Activated naive CD4-positive, alpha-beta T cell treated with anti-CD3 and anti-CD28 coated beads, Interleukin-2, amount 10 ng/mL, durations not matched to agents 7 days and 5 days (primary cell): ENCODE results near the gene MTTP.

Experiments
- CTCF ChIA-PET: fragments of 350-600 bp; sonication (Branson Sonifier 250); formaldehyde crosslinking; loops from one replicate; lab custom pipeline; 2021; ENCODE audit warnings: antibody characterized with exemption; lab: Charles Lee
- DNase-seq: peaks from one replicate; pipeline ENCODE4 v3.0.0-alpha.2; 2020
- H3K27ac Mint-ChIP-seq: one replicate; pipeline ENCODE4 v1.8.0; 2021; ENCODE audit warnings: mild to moderate bottlenecking, moderate library complexity, mixed read lengths
- H3K27me3 Mint-ChIP-seq: one replicate; pipeline ENCODE4 v1.8.0; 2021; ENCODE audit warnings: mild to moderate bottlenecking, mixed read lengths
- H3K36me3 Mint-ChIP-seq: one replicate; pipeline ENCODE4 v1.8.0; 2021; ENCODE audit warnings: mixed read lengths
- H3K4me1 Mint-ChIP-seq: one replicate; pipeline ENCODE4 v1.8.0; 2021; ENCODE audit warnings: mixed read lengths
- H3K4me3 Mint-ChIP-seq: one replicate; pipeline ENCODE4 v1.8.0; 2021; ENCODE audit warnings: mild to moderate bottlenecking, moderate library complexity, mixed read lengths
- H3K9me3 Mint-ChIP-seq: one replicate; pipeline ENCODE4 v1.8.0; 2021; ENCODE audit warnings: mixed read lengths

Gene MTTP

DNA sequence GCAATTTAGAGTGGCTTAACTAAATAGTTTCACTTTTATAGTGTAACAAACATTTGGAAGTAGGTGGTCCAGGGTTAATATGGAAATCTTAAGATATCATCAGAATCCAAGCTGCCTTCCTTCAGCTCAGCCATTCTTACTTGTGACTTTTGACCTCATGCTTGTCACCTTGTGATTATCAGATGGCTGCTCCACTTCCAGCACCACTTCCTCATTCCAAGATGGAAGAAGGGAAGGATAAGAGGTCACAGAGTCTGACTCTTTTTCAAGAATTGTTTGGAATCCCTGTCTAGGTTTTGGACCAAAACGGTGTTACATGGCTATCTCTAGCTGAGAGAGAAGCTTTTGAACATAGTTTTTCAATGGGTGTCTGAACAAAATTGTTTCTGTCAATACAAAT, 39.9 kb downstream of the MTTP start:
- Mint-ChIP-seq H3K9me3 (no peaks in the 10 kb centered on the region), H3K4me1 (no peaks in the 10 kb centered on the region), H3K36me3 (no peaks in the 10 kb centered on the region), H3K27ac (no peak overlapping the region), H3K27me3 (peaks cover 9% of the 10 kb centered on the region), H3K4me3 (no peak overlapping the region)
- CTCF ChIA-PET, result no interaction called here
- DNase-seq, result no peak

DNA sequence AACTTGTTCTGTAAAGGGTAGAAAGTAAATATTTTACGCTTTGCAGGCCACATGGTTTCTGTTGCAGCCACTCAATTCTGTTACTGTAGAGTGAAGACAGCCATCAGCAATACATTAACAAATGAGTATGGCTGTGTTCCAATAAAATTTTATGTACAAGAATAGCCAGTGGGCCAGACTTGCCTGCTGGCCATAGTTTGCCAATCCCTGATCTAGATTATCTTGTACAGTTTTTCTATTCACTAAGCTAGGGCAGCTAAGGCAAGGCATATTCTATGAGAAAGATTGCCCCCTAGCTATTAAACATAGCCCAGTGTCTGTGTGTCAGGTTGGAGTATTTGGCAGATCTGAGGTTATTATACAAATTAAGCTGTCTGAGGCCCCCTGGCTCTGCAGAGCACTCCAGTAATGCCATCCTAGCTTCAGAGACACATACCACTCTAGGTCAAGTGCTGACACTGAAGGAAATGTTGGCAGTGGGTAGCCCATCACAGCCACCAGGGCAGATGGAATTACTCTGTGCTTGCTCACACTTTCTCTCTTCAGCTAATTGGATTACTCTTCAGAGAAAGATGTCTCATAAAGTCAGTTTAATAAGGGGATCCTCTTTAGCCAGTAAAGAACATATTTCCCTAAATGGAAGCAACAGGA, 40.7 kb downstream of the MTTP start:
- Mint-ChIP-seq H3K27ac (no peak overlapping the region), H3K9me3 (no peaks in the 10 kb centered on the region), H3K4me3 (no peak overlapping the region), H3K4me1 (no peaks in the 10 kb centered on the region), H3K27me3 (peaks cover 4% of the 10 kb centered on the region), H3K36me3 (no peaks in the 10 kb centered on the region)
- CTCF ChIA-PET, result no interaction called here
- no peak for DNase-seq

DNA sequence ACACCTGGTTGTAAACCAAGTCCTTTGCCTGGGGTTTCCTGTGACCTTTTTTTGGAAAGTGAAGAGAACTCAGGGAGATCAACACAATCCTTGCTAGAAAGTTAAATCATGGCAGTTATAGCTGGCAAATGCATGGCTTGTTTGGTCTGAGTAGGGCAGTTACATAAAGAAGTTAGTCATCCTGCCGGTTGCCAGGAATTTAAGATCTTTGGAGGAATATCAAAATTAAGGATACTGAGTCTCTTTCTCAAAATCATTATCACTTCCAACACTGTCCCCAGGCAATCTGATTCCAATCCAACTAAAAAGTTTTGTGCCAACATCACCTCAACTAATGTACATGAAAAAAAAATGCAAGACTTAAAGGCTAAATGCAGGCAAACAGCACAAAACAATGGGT, 42.8 kb downstream of the MTTP start:
- Mint-ChIP-seq H3K27me3 (peaks cover 4% of the 10 kb centered on the region), H3K27ac (no peak overlapping the region), H3K36me3 (no peaks in the 10 kb centered on the region), H3K9me3 (no peaks in the 10 kb centered on the region), H3K4me1 (no peaks in the 10 kb centered on the region), H3K4me3 (no peak overlapping the region)
- CTCF ChIA-PET, result no interaction called here
- no peak for DNase-seq

DNA sequence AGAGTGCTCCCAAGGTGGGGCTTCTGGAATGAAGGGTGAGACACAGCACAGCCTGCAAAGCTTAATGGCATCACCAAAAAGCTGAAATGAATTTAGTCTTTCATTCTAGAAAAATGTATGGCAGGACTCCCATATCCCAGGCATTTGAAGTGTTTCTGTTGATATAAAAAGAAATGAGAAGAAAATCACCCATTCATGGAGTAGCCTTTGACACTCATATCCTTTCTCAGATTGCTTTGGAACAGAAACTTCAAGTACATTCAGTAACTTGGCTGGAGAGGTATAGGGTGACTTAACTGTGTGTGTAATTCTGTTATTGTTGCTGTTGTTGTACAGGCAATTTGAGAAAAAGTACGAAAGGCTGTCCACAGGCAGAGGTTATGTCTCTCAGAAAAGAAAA, 47.7 kb downstream of the MTTP start:
- DNase-seq, result no peak
- Mint-ChIP-seq H3K27me3 (no peaks in the 10 kb centered on the region), H3K27ac (no peak overlapping the region), H3K4me3 (no peak overlapping the region), H3K9me3 (no peaks in the 10 kb centered on the region), H3K4me1 (peaks cover 4% of the 10 kb centered on the region), H3K36me3 (no peaks in the 10 kb centered on the region)
- CTCF ChIA-PET, result no interaction called here

DNA sequence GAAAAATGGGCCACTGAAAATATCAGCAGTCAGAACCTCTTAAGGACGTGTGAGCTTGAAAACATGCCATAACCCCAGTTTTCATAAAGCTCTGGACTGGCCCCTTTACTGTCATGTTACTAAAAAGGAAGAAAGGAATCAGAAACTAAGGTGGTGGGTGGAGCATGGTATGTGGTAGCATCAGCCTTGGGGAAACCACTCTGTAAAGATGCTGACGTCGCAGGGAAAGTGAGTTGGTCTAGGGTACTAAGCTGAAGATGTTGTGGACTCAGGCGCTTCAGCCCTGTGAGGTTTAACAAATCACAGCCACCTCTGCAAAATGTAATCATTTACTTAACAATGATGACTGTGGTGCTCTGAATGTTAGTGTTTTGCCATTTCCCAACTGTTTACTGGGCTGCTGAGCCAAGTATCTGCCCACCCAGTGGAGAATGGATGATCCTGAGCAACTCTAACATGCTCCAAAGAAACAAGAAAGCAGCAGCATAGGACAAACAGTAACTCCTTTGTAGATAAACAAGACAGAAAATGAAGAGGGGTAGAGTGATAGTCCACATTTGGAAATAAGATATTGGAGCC, 49.6 kb downstream of the MTTP start:
- CTCF ChIA-PET, result no interaction called here
- peaks cover 5% of the 10 kb centered on the region for H3K4me1 Mint-ChIP-seq

DNA sequence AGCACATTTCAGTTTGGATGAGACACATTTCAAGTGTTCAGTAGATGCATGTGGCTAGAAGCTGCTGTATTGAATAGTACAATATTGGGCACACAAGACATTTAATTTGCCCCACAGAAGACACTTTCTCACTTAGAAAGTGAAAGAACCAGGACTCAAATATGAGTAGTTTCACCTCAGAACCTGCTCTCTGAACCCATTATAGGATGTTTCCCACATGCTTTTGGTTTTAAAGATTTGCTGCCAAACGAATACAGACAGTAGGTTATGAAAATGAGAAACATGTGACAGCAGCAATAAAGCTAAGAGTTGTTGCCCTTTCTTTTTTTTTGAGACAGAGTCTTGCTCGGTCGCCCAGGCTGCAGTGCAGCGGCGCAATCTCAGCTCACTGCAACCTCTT, 50.7 kb downstream of the MTTP start:
- Mint-ChIP-seq H3K4me3 (no peak overlapping the region), H3K9me3 (no peaks in the 10 kb centered on the region), H3K36me3 (no peaks in the 10 kb centered on the region), H3K27me3 (no peaks in the 10 kb centered on the region), H3K27ac (no peak overlapping the region), H3K4me1 (peaks cover 16% of the 10 kb centered on the region)
- CTCF ChIA-PET, result no interaction called here
- DNase-seq, result no peak

More for the DNA sequence above, 49.6 kb downstream of the MTTP start:
- Mint-ChIP-seq H3K4me3 (no peak overlapping the region), H3K27me3 (no peaks in the 10 kb centered on the region), H3K27ac (no peak overlapping the region), H3K9me3 (no peaks in the 10 kb centered on the region), H3K36me3 (no peaks in the 10 kb centered on the region)
- no peak for DNase-seq

DNA sequence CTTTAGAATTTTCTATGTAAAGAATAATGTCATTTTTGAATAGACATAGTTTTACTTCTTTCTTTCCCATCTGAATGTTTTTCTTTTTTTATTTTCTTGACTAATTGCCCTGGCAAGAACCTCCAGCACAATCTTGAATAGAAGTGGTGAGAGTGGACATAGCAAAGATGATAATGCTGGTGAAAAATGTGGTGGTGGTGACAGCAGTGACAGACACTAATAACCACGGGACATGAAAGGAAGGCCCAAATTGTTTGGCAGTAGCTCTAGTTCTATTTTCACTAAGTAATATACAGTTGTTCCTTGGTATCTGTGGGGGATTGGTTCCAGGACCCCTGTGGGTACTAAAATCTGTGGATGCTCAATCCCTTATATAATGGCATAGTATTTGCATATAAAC, 53.4 kb downstream of the MTTP start:
- no peak for DNase-seq
- H3K27me3 Mint-ChIP-seq, result no peaks in the 10 kb centered on the region
- CTCF ChIA-PET, result interaction anchor here (0.7 kb wide), 1 partner anchor 53 kb away, joined by 3 read pairs; no protein-coding TSS in a partner anchor
- no peak overlapping the region for H3K27ac Mint-ChIP-seq
- no peaks in the 10 kb centered on the region for H3K9me3 Mint-ChIP-seq
- H3K4me3 Mint-ChIP-seq, result no peak overlapping the region
- peaks cover 16% of the 10 kb centered on the region for H3K4me1 Mint-ChIP-seq
- no peaks in the 10 kb centered on the region for H3K36me3 Mint-ChIP-seq

DNA sequence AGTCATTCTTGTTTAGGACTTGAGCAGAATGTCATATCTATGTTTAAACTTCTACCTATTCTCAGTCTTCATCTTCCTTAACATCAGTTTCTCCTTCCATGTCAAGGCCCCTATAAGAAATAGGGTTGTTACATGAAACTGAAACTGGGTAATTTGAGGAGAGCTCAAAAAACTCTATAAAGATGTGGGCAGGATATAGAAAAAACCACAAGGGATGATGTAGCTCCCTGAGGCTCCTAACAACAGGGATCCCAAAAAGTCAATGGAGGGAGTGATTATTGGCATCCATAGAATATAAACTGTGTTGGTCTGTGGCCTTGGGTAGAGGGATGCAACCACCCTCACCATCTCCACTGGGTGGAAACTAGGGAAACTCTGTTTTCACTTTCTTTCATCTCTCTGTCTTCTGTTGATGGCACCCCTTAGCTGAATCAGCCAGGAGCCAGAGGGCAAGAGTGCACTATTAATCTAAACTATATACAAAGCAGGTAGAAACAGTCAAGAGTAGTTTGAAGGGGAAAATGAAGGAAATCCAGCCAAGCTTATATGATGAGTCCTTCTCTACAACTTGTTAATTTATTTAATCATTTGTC, 55.4 kb downstream of the MTTP start:
- no peak overlapping the region for H3K27ac Mint-ChIP-seq
- H3K4me3 Mint-ChIP-seq, result no peak overlapping the region
- H3K36me3 Mint-ChIP-seq, result no peaks in the 10 kb centered on the region
- no peak for DNase-seq
- no peaks in the 10 kb centered on the region for H3K9me3 Mint-ChIP-seq
- peaks cover 13% of the 10 kb centered on the region for H3K4me1 Mint-ChIP-seq
- no peaks in the 10 kb centered on the region for H3K27me3 Mint-ChIP-seq
- CTCF ChIA-PET, result interaction anchor here (0.7 to 1.2 kb wide), 2 partner anchors 9 to 178 kb away, joined by 3 read pairs; no protein-coding TSS in a partner anchor

DNA sequence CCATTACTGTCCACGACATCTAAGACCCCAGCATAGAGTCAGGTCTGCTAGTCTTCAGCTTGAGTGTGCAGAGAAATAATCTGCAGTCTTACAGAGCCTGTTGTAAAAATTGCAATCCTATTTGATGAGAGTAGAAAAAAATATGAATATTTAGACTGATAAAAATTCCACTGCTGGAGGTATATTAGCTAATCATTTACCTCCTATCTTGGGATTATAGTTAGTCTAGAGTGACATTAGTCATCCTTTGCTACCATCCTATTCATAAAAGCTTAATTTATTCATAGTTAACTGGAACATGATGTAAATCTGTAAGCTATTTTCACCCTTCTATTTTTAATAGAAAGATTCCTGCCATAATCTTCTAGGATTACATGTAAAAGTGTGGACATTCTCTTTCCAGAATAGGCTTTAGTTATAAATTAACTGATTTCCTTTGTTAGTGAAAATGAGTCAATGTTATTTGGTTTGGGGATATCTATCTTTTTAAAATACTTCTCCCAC, 56.3 kb downstream of the MTTP start:
- Mint-ChIP-seq H3K4me3 (no peak overlapping the region), H3K36me3 (no peaks in the 10 kb centered on the region), H3K27ac (no peak overlapping the region), H3K4me1 (peaks cover 13% of the 10 kb centered on the region), H3K27me3 (no peaks in the 10 kb centered on the region), H3K9me3 (no peaks in the 10 kb centered on the region)
- CTCF ChIA-PET, result interaction anchor here (1.2 kb wide), 1 partner anchor 177 kb away, joined by 3 read pairs; no protein-coding TSS in a partner anchor
- no peak for DNase-seq

DNA sequence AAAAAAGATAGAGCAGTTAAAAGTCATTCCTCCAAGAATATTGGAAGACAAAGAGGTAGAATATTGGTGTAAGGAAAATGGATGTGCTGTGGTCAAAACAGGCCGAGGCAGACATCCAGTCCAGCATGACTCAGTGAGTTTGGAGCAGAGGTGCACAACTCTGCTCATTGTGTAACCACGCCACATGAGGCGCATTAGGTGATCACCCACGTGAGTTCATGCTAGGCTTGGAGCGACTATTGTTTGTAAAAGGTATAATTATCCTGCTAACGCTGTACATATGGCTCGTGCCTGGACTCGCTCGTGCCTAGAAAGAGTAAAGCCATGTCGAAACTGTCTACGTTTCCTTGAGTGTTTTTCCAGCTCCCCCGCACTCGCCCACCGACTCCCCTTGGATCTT, 59.1 kb downstream of the MTTP start:
- Mint-ChIP-seq H3K9me3 (no peaks in the 10 kb centered on the region), H3K27ac (no peak overlapping the region), H3K27me3 (no peaks in the 10 kb centered on the region), H3K36me3 (no peaks in the 10 kb centered on the region), H3K4me3 (no peak overlapping the region), H3K4me1 (peaks cover 13% of the 10 kb centered on the region)
- CTCF ChIA-PET, result interaction anchor here (1.5 kb wide), 1 partner anchor 174 kb away, joined by 3 read pairs; no protein-coding TSS in a partner anchor
- no peak for DNase-seq

DNA sequence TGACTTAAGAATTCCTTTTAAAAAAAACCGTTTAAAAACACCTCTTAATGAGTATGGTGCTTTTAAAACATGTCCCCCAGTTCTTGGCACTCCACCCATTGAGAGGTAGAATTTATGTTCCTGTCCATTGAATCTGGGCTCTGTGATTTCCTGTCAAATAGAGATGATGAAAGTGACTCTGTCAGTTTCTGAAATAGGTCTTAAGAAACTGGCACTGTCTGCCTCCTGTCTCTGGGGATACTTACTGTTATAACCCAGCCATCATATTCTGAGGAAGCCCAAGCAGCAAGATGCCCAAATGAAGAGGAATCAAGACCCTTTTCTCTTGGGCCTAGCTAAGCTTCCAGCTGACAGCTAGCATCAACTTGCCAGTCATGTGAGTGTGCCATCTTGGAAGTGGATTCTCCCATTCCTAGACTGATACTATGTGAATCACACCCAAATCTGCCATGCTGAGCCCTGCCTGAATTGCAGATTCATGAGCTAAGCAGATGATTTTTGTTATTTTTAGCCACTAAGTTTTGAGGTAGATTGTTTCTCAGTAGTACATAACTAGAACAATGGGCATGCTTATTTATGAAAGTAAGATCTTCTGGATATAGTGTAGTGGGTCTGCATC, 60.2 kb downstream of the MTTP start:
- H3K27me3 Mint-ChIP-seq, result no peaks in the 10 kb centered on the region
- no peak for DNase-seq
- no peaks in the 10 kb centered on the region for H3K36me3 Mint-ChIP-seq
- CTCF ChIA-PET, result no interaction called here
- no peaks in the 10 kb centered on the region for H3K9me3 Mint-ChIP-seq
- H3K4me3 Mint-ChIP-seq, result no peak overlapping the region
- H3K27ac Mint-ChIP-seq, result no peak overlapping the region
- peaks cover 5% of the 10 kb centered on the region for H3K4me1 Mint-ChIP-seq

DNA sequence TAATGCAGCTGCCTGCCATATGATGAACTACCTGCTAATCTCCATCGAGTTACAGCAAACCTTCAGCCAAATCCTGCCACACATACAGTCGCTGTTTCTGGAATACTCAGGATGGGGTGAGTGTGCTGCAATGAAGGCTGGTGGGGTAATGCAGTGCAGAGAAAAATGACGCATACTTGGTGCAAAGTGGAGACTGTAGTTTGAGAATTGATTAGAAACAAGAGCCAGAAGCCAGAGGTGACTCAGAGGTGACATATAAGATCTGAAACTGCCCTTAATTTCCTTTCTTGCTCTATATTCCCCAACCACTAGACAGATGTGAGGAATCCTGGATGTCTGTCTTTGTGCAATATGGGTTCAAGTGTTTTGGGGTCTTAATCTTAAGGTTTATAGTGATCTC, 61.0 kb downstream of the MTTP start:
- Mint-ChIP-seq H3K36me3 (no peaks in the 10 kb centered on the region), H3K27me3 (no peaks in the 10 kb centered on the region), H3K4me3 (no peak overlapping the region), H3K9me3 (no peaks in the 10 kb centered on the region), H3K27ac (no peak overlapping the region), H3K4me1 (no peaks in the 10 kb centered on the region)
- no peak for DNase-seq
- CTCF ChIA-PET, result no interaction called here

DNA sequence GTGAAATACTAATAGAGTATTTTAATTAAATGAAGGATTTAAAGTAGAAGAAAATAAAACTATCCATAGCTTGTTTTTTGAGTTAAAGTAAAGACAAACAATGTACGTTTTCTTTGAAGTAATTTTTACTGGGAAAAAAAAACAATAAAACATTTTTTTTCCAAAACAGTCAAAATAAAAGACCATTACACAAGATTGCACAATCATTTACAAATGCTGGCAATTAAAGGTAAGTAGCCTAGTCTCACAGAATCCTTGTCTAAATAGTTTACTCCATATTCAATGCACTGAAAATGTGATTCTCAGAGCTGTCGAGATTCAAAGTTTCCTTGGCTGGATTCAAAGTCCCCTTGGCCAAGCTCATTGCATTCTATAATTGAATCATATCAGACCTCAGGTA, 61.8 kb downstream of the MTTP start:
- Mint-ChIP-seq H3K36me3 (no peaks in the 10 kb centered on the region), H3K4me1 (no peaks in the 10 kb centered on the region), H3K27me3 (no peaks in the 10 kb centered on the region), H3K27ac (no peak overlapping the region), H3K4me3 (no peak overlapping the region), H3K9me3 (no peaks in the 10 kb centered on the region)
- no peak for DNase-seq
- CTCF ChIA-PET, result no interaction called here

DNA sequence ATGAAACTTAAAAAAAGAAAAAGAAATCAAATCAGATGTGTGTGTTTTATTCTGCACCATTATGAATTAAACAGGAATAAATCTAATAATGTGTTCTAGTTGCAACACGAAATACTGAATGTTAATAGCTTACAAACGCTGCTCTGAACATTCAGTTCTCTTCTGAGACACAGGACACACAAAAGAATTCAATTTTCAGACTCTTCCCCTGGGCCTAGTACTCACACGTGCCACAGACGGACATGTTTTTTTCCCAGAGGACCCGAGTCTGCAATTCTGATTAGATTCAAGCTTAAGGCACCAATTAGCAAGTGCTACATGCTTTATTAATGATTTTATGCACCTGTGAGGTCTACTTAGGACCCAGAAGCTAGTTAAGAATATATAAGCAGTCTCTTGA, 62.5 kb downstream of the MTTP start:
- H3K27ac Mint-ChIP-seq, result no peak overlapping the region
- no peak overlapping the region for H3K4me3 Mint-ChIP-seq
- no peaks in the 10 kb centered on the region for H3K36me3 Mint-ChIP-seq
- no peak for DNase-seq
- H3K9me3 Mint-ChIP-seq, result no peaks in the 10 kb centered on the region
- CTCF ChIA-PET, result no interaction called here
- H3K4me1 Mint-ChIP-seq, result no peaks in the 10 kb centered on the region
- H3K27me3 Mint-ChIP-seq, result no peaks in the 10 kb centered on the region
